PC-9 (cell line): ENCODE measurements around the gene CASP8.
"Not testable (repeated sequence)": the region's sequence is repeated elsewhere in the genome, so short reads cannot be mapped to it uniquely, and the experiment has no call there.

Source experiments
- EZH2 ChIP-seq: fragments of 200-600 bp; sonication (generic); IDR thresholded peaks from 2 replicates; pipeline ENCODE4 v1.8.0; 2017; ENCODE audit warnings: antibody characterized with exemption, low read depth
- TF ChIP-seq, protein P1 (sequence below): fragments of 200-600 bp; sonication (generic); conservative IDR thresholded peaks from 2 replicates; pipeline ENCODE4 v1.6.1; 2017; ENCODE audit warnings: mixed run types, antibody characterized with exemption, mild to moderate bottlenecking, moderate library complexity

DNA sequence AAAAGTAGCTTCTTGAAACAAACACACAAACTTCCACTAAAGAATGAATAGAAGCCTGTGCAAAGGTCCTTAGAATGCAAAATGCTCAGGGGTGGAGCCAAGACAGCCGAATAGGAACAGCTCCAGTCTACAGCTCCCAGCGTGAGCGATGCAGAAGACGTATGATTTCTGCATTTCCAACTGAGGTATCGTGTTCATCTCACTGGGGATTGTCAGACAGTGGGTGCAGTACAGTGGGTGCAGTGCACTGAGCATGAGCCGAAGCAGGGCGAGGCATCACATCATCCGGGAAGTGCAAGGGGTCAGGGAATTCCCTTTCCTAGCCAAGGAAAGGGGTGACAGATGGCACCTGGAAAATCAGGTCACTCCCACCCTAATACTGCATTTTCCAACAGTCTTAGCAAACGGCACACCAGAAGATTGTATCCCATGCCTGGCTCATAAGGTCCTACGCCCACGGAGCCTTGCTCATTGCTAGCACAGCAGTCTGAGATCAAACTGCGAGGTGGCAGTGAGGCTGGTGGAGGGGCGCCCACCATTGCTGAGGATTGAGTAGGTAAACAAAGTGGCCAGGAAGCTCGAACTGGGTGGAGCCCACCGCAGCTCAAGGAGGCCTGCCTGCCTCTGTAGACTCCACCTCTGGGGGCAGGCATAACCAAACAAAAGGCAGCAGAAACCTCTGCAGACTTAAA, 30.3 kb downstream of the CASP8 start:
- TF ChIP-seq, protein P1, sequence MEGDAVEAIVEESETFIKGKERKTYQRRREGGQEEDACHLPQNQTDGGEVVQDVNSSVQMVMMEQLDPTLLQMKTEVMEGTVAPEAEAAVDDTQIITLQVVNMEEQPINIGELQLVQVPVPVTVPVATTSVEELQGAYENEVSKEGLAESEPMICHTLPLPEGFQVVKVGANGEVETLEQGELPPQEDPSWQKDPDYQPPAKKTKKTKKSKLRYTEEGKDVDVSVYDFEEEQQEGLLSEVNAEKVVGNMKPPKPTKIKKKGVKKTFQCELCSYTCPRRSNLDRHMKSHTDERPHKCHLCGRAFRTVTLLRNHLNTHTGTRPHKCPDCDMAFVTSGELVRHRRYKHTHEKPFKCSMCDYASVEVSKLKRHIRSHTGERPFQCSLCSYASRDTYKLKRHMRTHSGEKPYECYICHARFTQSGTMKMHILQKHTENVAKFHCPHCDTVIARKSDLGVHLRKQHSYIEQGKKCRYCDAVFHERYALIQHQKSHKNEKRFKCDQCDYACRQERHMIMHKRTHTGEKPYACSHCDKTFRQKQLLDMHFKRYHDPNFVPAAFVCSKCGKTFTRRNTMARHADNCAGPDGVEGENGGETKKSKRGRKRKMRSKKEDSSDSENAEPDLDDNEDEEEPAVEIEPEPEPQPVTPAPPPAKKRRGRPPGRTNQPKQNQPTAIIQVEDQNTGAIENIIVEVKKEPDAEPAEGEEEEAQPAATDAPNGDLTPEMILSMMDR = not testable (repeated sequence)
- not testable (repeated sequence) for TF ChIP-seq EZH2
